Right lobe of liver (tissue), 6 donors: ENCODE results near the gene MCM10. TPM values are rescaled to one million over a fixed set of nuclear protein-coding genes. Genes with fewer than 3 reads are reported as not detected.

Experiments
- ATAC-seq, 4 donors: fragments of 200-7000 bp; cut with Tn5 transposase; one replicate each; pipeline ENCODE4 v1.9.1; 2020; ENCODE audit warnings: mild to moderate bottlenecking in 4 of 4, moderate library complexity in 4 of 4
- DNase-seq, 3 donors: peaks; one replicate each; pipeline ENCODE4 v3.0.0-alpha.2; 2020
- H3K27ac ChIP-seq, 3 donors: fragments of 200-600 bp; one replicate each; pipeline ENCODE4 v1.8.0; 2022
- H3K27me3 ChIP-seq, 2 donors: fragments of 200-600 bp; one replicate each; pipeline ENCODE4 v1.8.0; 2022
- H3K36me3 ChIP-seq, 4 donors: fragments of 200-600 bp; sonication (generic) in 1 of 4; one replicate each; pipeline versions ENCODE4 v1.5.1 to v1.8.0; 2017 to 2022; ENCODE audit warnings: control low read depth in 1 of 4
- H3K4me1 ChIP-seq, 4 donors: fragments of 200-600 bp; sonication (generic) in 1 of 4; one replicate each; pipeline versions ENCODE4 v1.5.1 to v1.8.0; 2017 to 2022; ENCODE audit warnings: control low read depth in 1 of 4
- H3K4me3 ChIP-seq, 3 donors: fragments of 200-600 bp; one replicate each; pipeline ENCODE4 v1.8.0; 2022
- H3K9me3 ChIP-seq, 4 donors: fragments of 200-600 bp; sonication (generic) in 1 of 4; one replicate each; pipeline versions ENCODE4 v1.5.1 to v1.8.0; 2017 to 2022; ENCODE audit warnings: control low read depth in 1 of 4
- CTCF ChIP-seq, 4 donors: fragments of 200-600 bp in 3 of 4; fragments of 450-650 bp in 1 of 4; IDR thresholded peaks; one replicate each; pipeline versions ENCODE4 v1.5.1 to v1.8.0; 2016 to 2022; ENCODE audit warnings: antibody characterized with exemption in 4 of 4, mild to moderate bottlenecking in 2 of 4
- POLR2A ChIP-seq: fragments of 450-650 bp; IDR thresholded peaks from one replicate; pipeline ENCODE4 v1.6.1; 2017; ENCODE audit warnings: antibody characterized with exemption, mild to moderate bottlenecking
- WGBS: methylation state at CpG from one replicate; pipeline ENCODE4 v1.1.6; 2018; ENCODE audit warnings: low coverage, low lambda C conversion rate; ENCODE audit not compliant: insufficient coverage; ENCODE audit errors: missing lambda C conversion rate; 5-methylcytosine and 5-hydroxymethylcytosine counted together
- intact Hi-C, 2 donors: fragments of 100-400 bp; cut with DNase I; formaldehyde crosslinking; loops; one replicate each; pipeline versions ENCODE4 v1.11.2 to v1.14.1; 2022
- total RNA-seq, 6 experiments: library from RNA; depleted of rRNA in 2 of 6; stranded (reverse); fragments of >200 nt in 2 of 6; fragmentation: NEBNext Ultra II Directional in 3 of 6; extraction: Animal tissue kit (Norgen Biotek cat#: 25700) in 3 of 6; gene quantifications; one replicate each; pipeline versions ENCODE4 v1.1.0 to v1.2.4, GENCODE V29; 2016 to 2023
- donor health status: DM: no; HTN: yes; CAD: no.
- donor health status: DM: no; HTN: no; CAD: no.
- donor health status: DM: no; HTN: no; CAD: no.
- donor health status: DM: no; HTN: yes; CAD: no.
- donor health status: DM: no; HTN: yes; CAD: no.

Gene MCM10
- total RNA-seq, 6 experiments from 2014 or later = 0.05 to 6.4 (median 0.64) TPM; not detected in 1

GRCh38 chr10:13201132-13201531 is 39.8 kb downstream of the MCM10 start:
- Histone ChIP-seq H3K9me3 (no peaks in the 10 kb centered on the region), H3K27me3 (no peaks in the 10 kb centered on the region), H3K4me3 (no peak overlapping the region), H3K4me1 (no peaks in the 10 kb centered on the region), H3K27ac (no peak overlapping the region), H3K36me3 (no peaks in the 10 kb centered on the region)
- TF ChIP-seq CTCF (IDR thresholded peaks at IDR 0.05) (no peak), POLR2A (no peak)
- 81% methylated on average over 5 of the region's 6 CpGs for WGBS
- ATAC-seq (no peak), DNase-seq (no peak)
- intact Hi-C loops = no loop called here

- intact Hi-C loops = no loop called here
- Histone ChIP-seq H3K36me3 (no peaks in the 10 kb centered on the region), H3K4me1 (no peaks in the 10 kb centered on the region), H3K27me3 (no peaks in the 10 kb centered on the region), H3K27ac (no peak overlapping the region), H3K4me3 (no peak overlapping the region), H3K9me3 (no peaks in the 10 kb centered on the region)
- 86% methylated on average over 9 of the region's 9 CpGs for WGBS
- no peak for TF ChIP-seq POLR2A
- no peak for TF ChIP-seq CTCF (IDR thresholded peaks at IDR 0.05)
- no peak for DNase-seq
- no peak for ATAC-seq
Observed at GRCh38 chr10:13206091-13206490, 44.7 kb downstream of the MCM10 start.

DNA sequence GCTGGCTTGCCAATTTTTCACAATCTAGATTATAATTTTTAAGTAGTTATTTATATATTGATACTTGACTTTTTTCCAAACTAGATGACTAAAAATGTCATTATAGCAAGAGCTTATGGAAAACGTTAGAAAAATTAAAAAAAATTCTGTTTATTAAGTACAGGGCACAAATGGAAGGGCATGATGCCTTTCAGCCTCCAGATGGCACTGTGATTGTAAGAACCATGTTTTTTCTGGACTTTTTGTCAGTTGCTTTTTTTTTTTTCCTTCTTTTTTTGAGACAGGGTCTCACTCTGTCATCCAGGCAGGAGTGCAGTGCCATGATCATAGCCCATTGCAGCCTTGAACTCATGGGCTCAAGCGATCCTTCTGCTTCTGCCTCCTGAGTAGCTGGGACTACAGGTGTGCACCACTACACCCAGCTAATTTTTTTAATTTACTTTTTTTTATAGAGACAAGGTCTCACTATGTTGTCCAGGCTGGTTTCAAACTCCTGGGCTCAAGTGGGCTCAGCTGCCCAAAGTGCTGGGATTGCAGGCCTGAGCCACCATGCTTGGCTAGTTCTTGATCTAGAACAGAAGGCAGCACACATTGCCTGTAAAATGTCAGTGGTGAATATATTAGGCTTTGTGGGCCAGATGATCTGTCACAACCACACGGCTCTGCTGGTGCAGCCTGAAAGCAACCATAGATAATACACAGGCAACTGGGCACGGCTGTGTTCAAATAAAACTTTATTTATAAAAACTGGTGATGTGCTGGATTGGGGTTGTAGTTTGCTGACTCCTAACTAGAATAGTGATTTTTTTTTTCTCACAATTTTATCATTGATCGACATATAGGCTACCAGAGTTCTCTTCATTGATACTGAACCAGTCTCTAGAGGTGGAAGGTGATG is 45.4 kb downstream of the MCM10 start:
- Histone ChIP-seq H3K36me3 (no peaks in the 10 kb centered on the region), H3K4me1 (no peaks in the 10 kb centered on the region), H3K27ac (no peak overlapping the region), H3K9me3 (no peaks in the 10 kb centered on the region), H3K27me3 (no peaks in the 10 kb centered on the region), H3K4me3 (no peak overlapping the region)
- DNase-seq (no peak), ATAC-seq (no peak)
- TF ChIP-seq POLR2A (no peak), CTCF (IDR thresholded peaks at IDR 0.05) (peak; percentile 30 to 68 (median 58))
- intact Hi-C loops = no loop called here
- WGBS = 65% methylated on average over 5 of the region's 5 CpGs

DNA sequence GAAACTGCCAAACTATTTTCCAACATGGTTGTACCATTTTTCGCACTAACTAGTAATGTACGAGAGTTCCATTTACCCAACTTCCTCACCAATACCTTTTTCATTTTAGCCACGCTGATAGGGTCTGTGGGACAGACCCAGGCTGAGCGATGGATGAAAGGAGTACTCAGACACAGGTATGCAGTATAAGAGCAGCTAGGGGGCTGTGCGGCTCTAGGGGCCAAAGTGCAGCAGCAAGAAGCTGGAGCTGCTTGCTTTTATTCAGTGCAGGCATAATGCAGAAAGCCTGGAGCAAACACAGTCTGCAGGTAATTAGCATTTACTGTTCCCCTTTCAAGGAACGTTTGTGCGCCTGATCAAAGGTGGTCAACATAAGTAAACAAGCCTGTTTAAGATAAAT is 51.8 kb downstream of the MCM10 start:
- H3K4me1 ChIP-seq = no peaks in the 10 kb centered on the region
- WGBS = 94% methylated on average over 6 of the region's 7 CpGs
- H3K27me3 ChIP-seq = no peaks in the 10 kb centered on the region
- H3K27ac ChIP-seq = no peak overlapping the region
- H3K4me3 ChIP-seq = no peak overlapping the region
- no peak for ATAC-seq
- no peaks in the 10 kb centered on the region for H3K36me3 ChIP-seq
- H3K9me3 ChIP-seq = no peaks in the 10 kb centered on the region
- intact Hi-C loops = no loop called here
- no peak for DNase-seq
- no peak for TF ChIP-seq POLR2A
- TF ChIP-seq CTCF (IDR thresholded peaks at IDR 0.05) = no peak
